ENCODE measurements around the gene CREB3L4.
"Not testable (repeated sequence)": the region's sequence is repeated elsewhere in the genome, so short reads cannot be mapped to it uniquely, and the experiment has no call there.

CREB3L4 gene

DNA sequence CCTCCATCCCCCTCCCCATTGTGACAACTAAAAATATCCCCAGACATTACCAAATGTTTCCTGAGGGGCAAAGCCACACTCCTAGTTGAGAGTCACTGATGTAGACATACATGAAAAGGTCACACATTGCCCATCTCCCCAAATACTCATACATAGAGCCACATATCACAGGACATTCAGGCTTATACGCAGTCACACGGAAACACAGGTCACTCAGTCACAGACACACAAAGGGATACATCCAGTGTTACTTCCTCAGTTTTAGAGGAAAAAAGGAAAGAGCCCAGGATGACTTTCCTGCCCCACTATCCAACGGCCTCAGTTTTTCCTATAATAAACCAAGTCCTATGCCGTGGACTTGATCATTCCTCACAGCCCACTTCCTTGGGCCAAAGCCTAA is 6.3 kb upstream of the CREB3L4 start:
- no peak for DNase-seq

DNA sequence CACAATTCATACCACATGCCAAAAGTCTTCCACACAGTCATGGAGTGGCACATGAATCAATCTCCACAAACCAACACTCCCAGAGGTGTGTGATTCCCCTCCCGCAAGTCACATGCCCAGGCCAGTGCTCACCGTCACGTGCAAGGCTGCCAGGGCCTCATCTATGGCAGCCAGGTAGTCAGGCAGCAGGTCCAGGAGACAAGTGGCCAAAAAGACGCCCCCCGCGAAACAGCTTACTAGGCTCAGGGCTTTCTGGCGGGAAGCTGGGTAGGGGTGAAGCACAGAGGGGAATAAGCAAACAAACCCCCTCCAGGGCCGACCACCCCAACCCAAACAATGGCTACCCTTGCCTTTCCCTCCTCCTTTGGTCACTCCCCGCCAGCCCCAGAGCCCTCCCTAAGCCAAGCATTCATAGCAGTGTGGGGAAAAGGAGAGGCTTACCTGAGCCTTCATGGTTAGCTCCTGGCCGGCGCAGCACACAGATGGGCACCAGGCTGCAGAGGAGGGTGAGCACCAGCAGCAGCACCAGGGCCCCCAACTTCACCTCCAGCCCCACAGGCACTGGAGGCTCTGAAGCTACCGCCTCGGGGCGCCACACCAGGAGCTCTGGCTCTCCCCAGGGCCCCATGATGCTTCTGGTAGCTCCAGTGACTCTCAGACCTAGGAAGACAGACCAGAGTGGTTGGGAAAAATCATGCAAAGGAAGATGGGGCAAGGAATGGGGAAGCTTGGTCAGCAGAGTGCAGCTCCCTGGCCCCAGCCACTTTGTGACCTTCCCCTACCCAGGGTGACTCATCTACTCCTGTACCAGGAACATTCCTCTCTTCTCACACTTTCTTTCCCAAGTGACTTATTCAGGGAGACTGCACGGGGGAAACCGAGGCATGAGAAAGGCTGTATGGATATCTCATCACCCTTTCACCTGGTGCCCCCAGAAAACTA is 5.3 kb upstream of the CREB3L4 start:
- DNase-seq: no peak

DNA sequence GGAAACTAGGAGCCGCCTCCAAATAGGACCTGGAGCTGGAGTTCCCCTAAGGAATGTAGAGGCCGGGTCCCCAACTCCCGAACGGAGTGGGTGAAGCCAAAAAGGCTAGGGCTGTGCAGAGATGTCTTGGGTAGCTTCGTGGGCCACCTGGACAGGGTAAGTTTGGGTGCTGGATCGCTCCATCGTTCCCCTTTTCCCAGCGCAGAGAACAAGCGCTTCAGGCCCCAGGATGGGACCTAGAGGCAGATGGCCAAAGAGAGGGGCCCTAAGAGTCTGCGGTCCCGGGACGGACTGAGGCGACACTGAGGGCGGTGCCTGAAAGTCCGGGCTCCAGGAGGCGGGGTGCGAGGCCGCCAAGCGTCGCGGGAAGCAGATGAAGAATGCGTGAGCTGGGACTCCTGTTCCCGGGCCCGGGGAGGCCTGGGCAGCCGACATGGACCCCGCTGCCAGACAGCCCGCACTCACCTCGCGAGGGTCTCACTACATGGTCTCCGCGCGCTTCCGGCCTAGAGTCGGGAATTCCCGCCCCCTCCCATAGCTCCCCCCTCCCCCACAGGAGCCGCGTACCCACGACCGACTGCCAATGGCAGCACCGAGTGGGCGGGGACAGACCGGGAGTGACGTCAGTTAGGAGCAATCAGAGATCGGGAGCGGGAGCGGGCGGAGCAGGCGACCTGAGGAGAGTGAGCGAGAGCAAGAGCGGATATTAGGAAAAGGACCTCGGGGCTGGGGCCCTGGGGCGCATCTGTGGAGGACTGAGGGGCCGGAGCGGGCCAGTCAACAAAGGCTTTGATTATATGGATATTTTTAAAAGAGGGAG is 4.5 kb upstream of the CREB3L4 start, which contains the start of gene SLC39A1:
SLC39A1 (minus strand) TSS at position 508 of the 820 bp plus-strand sequence. CDS start 822 bp downstream, outside the sequence.
- peak; percentile 90 for DNase-seq

DNA sequence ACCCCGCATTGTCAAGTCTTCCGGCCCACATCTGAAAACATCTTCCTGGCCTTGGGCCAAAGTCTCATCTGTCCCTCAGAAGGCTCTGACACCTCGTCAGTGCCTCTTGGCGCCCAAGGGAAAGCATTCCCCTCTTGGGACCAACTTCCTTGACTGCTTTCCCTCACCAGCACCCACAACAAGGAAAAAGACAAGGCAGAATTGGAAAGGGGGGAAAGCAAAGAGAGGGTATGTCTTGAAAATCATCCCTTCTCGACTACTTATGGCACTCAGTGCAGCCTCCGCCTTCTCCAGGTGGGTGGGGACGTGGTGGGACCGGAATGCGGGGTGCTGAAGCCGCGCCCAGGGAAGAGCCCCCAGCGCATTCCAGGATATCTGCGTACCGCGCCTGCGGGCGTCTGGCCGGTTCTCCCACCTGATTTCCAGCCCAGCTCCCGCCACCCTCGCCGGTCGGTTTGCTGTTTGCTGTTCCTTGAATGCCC is 3.8 kb upstream of the CREB3L4 start:
- DNase-seq: no peak

DNA sequence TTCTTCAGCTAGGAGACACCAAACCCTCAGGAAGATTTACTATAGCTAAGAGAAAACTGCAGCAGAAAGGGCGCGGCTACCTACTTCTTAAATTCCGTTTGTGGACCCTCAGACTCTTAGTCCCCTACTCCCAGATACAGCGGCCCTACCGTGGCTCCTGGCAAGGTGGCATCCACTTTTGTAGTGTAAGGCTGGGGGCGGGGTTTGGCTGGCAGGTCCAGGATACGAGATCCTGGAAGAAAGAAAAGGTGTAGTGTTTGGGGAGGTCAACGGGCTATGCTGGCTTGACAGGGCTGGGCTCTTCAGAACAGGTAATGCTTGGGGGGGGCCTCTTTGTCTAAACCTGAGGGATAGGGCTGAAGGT is 280 bp downstream of the CREB3L4 start:
- no peak for DNase-seq

DNA sequence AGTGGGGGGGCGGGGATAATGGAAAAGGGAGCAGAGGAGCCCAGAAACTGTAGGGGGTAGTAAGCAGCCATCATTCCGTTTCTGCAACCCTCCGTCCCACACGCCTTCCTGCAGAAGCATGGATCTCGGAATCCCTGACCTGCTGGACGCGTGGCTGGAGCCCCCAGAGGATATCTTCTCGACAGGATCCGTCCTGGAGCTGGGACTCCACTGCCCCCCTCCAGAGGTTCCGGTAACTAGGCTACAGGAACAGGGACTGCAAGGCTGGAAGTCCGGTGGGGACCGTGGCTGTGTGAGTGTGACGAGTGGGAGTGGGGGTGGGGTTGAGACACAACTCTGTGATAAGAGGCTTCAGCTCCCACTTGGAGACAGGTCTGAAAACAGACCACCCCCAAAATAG is 706 bp downstream of the CREB3L4 start:
- no peak for DNase-seq

DNA sequence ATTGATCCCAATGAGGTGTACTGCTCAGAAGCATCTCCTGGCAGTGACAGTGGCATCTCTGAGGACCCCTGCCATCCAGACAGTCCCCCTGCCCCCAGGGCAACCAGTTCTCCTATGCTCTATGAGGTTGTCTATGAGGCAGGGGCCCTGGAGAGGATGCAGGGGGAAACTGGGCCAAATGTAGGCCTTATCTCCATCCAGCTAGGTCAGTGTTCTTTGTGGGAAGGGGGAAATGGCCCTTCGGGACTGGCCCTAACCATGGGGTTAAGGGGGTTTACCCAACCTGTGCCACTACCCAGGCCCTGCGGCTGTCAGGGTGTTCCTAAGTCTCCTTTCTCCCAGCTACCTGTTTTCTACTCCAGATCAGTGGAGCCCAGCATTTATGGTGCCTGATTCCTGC is 1.3 kb downstream of the CREB3L4 start:
- DNase-seq: no peak

DNA sequence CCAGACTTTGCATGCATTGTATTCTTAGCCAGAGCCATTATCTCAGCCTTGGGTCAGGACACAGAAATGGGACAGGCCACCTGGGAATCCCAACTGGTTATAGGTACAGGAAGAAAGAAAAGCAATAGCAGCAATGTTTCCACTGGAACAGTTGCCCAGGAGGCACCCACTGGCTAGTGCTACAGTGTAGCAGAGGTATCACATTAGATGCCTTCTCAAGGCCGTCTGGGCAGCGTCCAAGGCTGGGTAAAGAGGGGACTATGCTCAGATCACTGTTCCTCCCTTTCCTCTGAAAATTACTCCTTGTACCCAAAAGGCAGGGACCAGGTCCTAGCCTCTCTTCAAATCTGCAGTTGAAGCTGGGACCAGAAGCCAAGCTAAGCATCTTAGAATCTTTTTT is 2.6 kb downstream of the CREB3L4 start:
- DNase-seq: no peak

DNA sequence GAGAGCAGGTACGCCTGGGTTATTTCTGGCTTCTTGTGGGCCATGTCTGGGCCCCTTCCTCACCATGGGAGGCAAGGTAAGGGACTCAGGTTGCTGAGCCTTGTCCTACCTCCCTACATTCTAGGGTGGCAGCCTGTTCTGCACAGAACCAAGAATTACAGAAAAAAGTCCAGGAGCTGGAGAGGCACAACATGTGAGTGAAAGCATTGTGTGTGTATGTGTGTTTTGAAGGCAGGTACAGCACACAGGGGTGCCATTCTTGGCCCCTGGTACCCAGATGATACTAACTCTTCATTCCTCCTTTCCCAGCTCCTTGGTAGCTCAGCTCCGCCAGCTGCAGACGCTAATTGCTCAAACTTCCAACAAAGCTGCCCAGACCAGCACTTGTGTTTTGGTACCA is 5.4 kb downstream of the CREB3L4 start:
- no peak for DNase-seq

DNA sequence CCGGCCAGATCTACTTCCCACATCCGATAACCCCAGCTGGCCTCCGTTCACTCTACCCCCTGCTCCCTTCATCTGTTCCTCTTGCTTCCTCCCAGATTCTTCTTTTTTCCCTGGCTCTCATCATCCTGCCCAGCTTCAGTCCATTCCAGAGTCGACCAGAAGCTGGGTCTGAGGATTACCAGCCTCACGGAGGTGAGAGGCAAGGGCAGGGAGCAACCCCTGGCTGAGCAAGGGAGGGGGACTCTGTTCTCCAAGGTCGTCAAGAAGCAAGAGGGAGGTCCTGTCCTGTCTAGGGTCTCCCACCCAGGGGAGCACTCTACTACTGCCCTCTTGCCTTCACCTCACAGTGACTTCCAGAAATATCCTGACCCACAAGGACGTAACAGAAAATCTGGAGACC is 5.8 kb downstream of the CREB3L4 start:
- no peak for DNase-seq

DNA sequence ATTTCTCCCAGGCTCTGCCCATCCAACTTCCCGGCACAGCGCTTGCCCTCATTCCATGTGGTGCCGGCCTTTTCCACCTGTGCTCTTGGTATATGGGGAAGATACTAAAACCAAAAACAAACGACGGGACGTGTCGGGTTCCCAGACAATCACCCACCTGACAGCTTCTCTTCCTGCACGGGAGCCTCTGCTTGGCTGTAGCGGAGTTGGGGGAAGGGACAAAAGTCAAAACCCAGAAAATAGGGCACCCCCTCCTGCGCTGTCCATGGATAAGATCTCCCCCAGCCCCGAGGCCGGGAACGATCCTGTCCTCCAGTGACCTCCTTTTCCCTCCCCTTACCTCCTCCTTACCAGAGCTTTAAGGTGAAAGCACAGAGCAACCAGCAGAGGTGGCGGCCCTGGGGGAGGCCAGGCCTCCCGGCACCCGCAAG is 9.1 kb downstream of the CREB3L4 start:
- no peak for DNase-seq

DNA sequence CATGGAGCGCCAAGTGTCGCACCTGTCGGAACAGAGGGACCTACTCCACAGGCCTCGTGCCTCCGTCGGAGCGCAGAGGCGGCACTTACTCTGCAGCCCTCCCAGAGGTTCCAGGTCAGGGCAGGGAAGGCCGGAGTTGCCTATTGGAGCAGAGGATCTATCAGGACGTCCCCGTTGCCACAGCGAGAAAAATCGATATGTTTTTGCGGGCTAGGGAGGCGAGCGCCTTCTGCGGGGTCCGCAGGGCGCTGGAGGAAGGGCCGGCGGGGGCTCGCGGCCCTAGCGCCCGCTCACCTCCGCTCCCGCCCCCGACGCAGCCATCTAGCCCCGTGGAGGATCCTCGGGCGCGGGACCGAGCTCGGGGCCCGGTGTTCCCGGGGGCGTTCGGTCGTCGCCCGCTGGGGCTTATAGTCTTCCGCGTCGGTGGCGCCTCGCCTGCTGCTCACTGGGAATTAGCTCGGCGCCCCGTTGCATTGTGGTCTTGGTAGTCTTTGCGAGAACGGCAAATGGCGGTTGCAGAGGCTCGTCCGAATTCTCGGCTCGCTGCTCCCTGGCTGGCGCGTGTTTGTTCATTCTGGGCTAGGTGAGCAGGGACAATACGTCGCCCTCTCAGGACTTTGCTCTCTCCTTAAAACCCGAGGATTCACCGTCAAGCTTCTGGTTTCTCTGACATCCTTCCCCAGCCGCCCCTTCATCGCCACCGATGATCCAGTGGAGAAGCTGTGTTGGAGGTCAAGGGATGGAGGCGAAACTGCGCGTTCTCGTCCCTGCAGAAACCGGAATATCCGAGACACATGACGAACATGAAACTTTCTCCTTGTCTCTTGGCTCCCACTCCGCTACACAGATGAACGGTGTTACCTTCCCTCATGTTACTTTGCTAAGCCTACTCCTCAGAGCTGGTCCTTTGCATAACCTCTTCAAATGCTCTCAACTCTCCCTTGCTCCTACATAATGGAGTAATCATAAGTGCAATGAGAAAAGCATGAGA is 9.8 kb downstream of the CREB3L4 start, which contains the start of gene JTB:
JTB (minus strand) TSS at position 425 of the 991 bp plus-strand sequence; CDS start at position 3, 422 bp downstream.
- DNase-seq: peak; percentile 75

DNA sequence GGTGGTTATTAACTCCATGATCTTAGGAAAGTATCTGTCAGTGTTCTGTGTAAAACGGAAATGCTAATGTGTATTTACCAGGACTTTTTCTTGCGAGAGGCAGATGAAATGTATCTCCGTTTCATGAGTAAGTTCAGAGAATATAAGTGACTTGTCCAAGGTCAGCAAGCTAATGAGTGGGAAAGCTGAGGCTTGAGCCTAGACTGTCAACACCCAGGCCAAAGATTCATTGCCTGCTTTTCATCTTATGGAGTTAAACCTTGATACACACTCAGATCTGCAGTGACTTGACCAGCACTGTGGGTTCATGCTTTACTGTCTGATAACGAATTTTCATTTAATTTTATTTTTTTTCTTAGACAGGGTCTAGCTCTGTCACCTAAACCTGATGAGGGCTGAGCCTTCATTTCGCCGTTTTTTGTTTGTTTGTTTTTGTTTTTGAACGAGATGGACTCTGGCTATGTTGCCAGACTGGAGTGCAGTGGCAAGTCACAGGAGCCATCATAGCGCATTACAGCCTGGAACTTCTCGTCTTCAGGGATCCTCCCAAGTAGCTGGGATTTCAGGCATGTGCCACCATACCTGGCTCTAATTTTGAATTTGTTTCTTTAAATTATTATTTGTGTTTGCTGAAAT is 10.7 kb downstream of the CREB3L4 start:
- DNase-seq: no peak

DNA sequence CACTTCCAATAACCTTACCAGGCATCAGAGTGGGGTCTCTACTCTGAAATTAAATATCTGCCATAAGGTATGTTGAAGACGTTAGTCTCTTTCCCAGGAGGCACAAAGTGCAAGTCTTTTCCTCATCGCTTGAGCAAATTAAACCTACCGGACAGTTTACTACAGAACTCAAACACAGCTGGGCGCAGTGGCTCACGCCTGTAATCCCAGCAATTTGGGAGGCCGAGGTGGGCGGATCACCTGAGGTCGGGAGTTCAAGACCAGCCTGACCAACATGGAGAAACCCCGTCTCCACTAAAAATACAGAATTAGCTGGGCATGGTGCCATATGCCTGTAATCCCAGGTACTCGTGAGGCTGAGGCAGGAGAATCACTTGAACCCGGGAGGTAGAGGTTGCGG is 11.4 kb downstream of the CREB3L4 start:
- DNase-seq: not testable (repeated sequence)

DNA sequence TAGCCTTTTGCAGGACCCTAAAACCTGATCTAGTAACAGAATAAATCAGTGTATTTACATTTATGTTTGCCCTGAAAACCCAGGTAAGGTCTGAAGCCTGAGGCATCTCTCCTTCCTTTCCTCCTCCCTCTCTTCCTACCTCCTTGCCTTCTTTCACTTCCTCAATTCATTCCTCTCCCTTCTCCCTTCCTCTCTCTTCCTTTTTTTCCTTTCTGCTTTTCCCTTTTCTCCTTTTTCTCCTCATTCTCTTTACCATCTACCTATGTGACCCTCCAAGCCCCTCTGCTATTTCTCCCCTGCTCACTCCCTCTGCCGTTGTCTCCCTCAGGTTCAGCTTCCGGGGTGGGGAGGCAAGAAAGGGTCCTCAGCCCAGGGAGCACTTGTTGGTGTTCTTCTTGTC is 14.0 kb downstream of the CREB3L4 start:
- DNase-seq: not testable (repeated sequence)

DNA sequence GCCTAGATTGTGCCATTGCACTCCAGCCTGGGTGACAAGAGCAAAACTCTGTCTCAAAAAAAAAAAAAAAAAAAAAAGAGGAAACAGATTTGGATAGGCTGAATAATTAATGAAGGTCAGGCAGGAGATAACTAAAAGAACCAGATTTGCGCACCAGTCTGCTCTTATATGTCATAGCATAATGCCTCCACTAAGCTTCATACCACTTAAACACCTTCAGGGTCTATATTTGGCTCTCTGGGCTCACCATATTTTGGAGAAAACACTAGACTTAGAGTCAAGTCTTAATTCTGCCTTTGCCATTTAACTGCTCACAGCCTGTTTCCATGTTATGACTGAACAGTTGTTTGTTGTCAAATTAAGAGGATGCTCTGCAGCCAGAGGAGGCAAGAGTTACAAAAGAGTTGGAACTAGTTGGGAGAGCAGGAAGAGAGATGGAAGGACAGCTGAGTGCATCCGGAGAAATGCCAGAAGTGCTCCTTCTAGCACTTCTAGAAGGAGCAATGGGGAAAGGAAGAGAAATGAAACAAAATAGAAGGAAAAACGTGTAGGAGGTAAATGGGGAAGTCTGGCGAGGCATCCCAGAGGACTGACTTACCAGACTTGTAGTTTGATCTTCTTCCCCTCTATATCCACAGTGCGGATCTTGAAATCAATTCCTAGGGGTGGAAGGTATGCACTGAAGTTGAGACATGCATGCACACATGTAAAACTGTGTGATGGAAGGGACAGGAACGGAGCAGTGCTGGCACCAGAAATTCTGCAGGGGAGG is 16.6 kb downstream of the CREB3L4 start:
- DNase-seq: no peak

DNA sequence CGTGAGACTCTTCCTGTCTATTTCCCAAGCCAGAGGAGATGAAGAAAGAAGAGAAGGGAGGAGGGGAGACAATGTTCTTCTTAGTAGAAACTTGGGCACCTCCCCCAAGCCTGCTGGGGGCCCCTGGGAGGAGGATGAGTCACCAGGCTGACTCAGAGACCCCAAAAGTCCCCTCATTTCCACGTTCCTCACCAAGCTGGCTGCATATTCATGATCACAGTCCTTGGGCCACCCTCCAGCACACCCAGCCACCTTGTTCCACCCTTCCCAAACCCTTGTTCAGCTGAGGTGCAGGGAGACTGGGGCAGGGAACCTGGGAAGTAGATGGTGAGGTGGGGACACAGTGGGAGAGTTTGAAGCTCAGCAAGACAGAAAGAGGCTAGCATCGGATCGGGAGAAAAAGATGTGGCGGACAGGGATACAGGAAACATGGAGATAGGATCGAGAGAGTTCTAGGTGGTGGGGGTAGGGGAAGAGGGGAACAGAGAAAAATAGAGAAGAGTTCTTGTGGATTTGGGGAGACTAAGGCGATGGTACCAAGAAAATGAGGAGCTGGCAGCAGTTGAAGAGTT is 17.7 kb downstream of the CREB3L4 start:
- no peak for DNase-seq

DNA sequence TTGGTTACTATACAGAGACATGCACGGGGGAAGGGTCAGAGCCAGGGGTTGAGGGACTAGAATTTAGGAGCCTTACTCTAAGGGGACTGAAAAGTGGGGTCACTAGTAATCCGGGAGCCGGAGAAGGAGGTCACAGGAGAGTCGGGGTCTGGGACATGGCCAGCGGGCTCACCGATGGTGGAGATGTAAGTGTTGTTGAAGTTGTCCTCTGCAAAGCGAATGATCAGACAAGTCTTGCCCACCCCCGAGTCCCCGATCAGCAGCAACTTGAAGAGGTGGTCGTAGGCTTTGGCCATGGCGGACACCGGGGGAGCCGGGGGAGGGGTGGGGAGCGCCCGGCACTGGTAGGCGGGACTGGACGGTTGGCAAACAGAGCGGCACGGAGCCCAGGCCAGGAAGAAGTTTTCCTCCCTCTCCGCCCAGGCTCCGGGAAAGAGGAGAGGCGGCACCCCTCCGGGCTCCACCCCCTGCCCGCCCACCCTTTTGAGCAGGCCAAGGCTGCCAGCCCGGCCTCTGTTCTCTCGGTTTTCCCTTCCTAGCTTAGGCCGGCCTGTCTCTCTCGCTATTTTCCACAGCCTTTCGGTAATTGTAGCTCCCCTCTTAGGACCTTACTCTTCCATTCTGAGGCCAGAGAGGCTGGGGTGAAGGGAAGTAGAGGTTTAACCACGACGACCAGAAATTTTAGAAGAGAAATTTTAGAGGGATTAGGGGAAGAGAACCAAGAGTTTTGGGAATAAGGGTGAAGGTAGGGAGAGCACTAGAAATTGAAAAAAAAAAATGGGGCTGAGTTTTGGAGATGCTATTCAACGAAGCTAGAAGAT is 18.4 kb downstream of the CREB3L4 start, which contains the start of gene RAB13:
RAB13 (minus strand) TSS at position 399 of the 821 bp plus-strand sequence; CDS start at position 296, 103 bp downstream.
- DNase-seq: no peak

DNA sequence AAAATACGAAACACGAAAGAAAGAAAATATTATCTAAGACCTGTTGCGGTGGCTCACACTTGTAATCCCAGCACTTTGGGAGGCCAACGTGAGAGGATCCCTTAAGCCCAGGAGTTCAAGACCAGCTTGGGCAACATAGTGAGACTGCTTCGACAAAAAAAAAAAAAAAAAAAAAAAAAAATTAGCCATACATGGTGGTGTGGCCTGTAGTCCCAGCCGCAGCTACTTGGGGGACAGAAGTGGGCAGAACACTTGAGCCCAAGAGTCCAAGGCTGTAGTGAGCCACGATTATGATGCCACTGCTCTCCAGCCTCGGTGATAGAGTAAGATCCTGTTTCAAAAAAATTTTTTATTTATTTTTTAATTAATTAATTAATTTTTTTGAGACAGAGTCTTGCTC is 19.9 kb downstream of the CREB3L4 start:
- DNase-seq: no peak
